HEK293 (cell line): Measurements from ENCODE around the gene TACR3.
"Not testable (repeated sequence)": the region's sequence is repeated elsewhere in the genome, so short reads cannot be mapped to it uniquely, and the experiment has no call there.

Source experiments
- CTCF ChIA-PET: fragments of 350-600 bp; formaldehyde crosslinking; extraction: SDS; loops from one replicate; lab custom pipeline; 2021; ENCODE audit warnings: antibody characterized with exemption; lab: Yijun Ruan, JAX
- POLR2A ChIA-PET: fragments of 300-600 bp; formaldehyde crosslinking; extraction: SDS; loops from one replicate; lab custom pipeline; 2020; ENCODE audit warnings: antibody characterized with exemption, inconsistent platforms; lab: Yijun Ruan, JAX
- H3K27ac ChIP-seq: fragments of 200-500 bp; sonication (Bioruptor generic); 2 replicates; pipeline ENCODE4 v1.5.1; 2014; ENCODE audit warnings: low read depth, low read length, control low read depth, inconsistent platforms; ENCODE audit errors: extremely low read depth
- H3K36me3 ChIP-seq, 2 experiments: fragments of 200-500 bp in 1 of 2; sonication (Bioruptor generic) in 1 of 2; 1 replicate in 1 of 2; 2 replicates in 1 of 2; pipeline ENCODE4 v1.5.1; 2014 to 2017; ENCODE audit warnings: inconsistent platforms in 2 of 2, low read length in 2 of 2; ENCODE audit not compliant: control insufficient read depth in 2 of 2, insufficient read depth in 1 of 2
- H3K4me1 ChIP-seq: fragments of 200-500 bp; sonication (Bioruptor generic); 2 replicates; pipeline ENCODE4 v1.5.1; 2014; ENCODE audit warnings: mild to moderate bottlenecking, low read length, inconsistent platforms; ENCODE audit not compliant: control insufficient read depth, insufficient read depth
- H3K4me3 ChIP-seq: 2 replicates; pipeline ENCODE4 v1.5.1; 2011; ENCODE audit warnings: low read depth, mild to moderate bottlenecking, control low read depth, low read length, moderate library complexity
- H3K9me3 ChIP-seq: fragments of 200-500 bp; sonication (Bioruptor generic); 2 replicates; pipeline ENCODE4 v1.5.1; 2014; ENCODE audit warnings: low read depth, low read length, inconsistent platforms; ENCODE audit not compliant: control insufficient read depth, insufficient read depth
- FEZF1 ChIP-seq: fragments of 450-650 bp; formaldehyde crosslinking; IDR thresholded peaks from 2 replicates; pipeline ENCODE4 v1.5.1; 2016; ENCODE audit warnings: missing biosample characterization, missing genetic modification characterization
- HOXC10 ChIP-seq: sonication (generic); formaldehyde crosslinking; IDR thresholded peaks from 2 replicates; pipeline ENCODE4 v1.8.1; 2023; ENCODE audit warnings: mild to moderate bottlenecking, missing genetic modification reagents
- KLF1 ChIP-seq: fragments of 450-650 bp; formaldehyde crosslinking; IDR thresholded peaks from 2 replicates; pipeline ENCODE4 v1.5.1; 2016; ENCODE audit warnings: missing biosample characterization, missing genetic modification characterization
- KLF10 ChIP-seq: fragments of 450-650 bp; IDR thresholded peaks from 2 replicates; pipeline ENCODE4 v1.5.1; 2018; ENCODE audit warnings: missing biosample characterization, mild to moderate bottlenecking, missing genetic modification characterization
- KLF16 ChIP-seq: fragments of 450-650 bp; formaldehyde crosslinking; IDR thresholded peaks from 2 replicates; pipeline ENCODE4 v1.5.1; 2017; ENCODE audit warnings: missing biosample characterization, missing genetic modification characterization
- PBX3 ChIP-seq: sonication (generic); formaldehyde crosslinking; IDR thresholded peaks from 2 replicates; pipeline ENCODE4 v1.8.1; 2022; ENCODE audit warnings: mild to moderate bottlenecking, moderate library complexity, missing genetic modification reagents
- ZBTB17 ChIP-seq: fragments of 450-650 bp; formaldehyde crosslinking; IDR thresholded peaks from 2 replicates; pipeline ENCODE4 v1.5.1; 2016; ENCODE audit warnings: missing biosample characterization, missing genetic modification characterization
- ZEB2 ChIP-seq: fragments of 450-650 bp; formaldehyde crosslinking; IDR thresholded peaks from 2 replicates; pipeline ENCODE4 v1.5.1; 2016; ENCODE audit warnings: missing biosample characterization, missing genetic modification characterization
- ZFP41 ChIP-seq: fragments of 450-650 bp; formaldehyde crosslinking; IDR thresholded peaks from 2 replicates; pipeline ENCODE4 v1.5.1; 2016; ENCODE audit warnings: missing biosample characterization, missing genetic modification characterization, borderline replicate concordance
- ZFP69B ChIP-seq: fragments of 450-650 bp; formaldehyde crosslinking; IDR thresholded peaks from 2 replicates; pipeline ENCODE4 v1.5.1; 2016; ENCODE audit warnings: missing biosample characterization, missing genetic modification characterization
- ZNF114 ChIP-seq: fragments of 450-650 bp; formaldehyde crosslinking; IDR thresholded peaks from 2 replicates; pipeline ENCODE4 v1.5.0; 2017; ENCODE audit warnings: missing biosample characterization, missing genetic modification characterization
- ZNF138 ChIP-seq: fragments of 450-650 bp; formaldehyde crosslinking; IDR thresholded peaks from 2 replicates; pipeline ENCODE4 v1.5.1; 2016; ENCODE audit warnings: missing biosample characterization, missing genetic modification characterization, borderline replicate concordance
- ZNF140 ChIP-seq: fragments of 450-650 bp; formaldehyde crosslinking; IDR thresholded peaks from 2 replicates; pipeline ENCODE4 v1.5.1; 2016; ENCODE audit warnings: missing biosample characterization, missing genetic modification characterization
- ZNF174 ChIP-seq: fragments of 450-650 bp; formaldehyde crosslinking; IDR thresholded peaks from 2 replicates; pipeline ENCODE4 v1.5.0; 2017; ENCODE audit warnings: missing biosample characterization, mild to moderate bottlenecking, missing genetic modification characterization
- ZNF350 ChIP-seq: fragments of 450-650 bp; formaldehyde crosslinking; IDR thresholded peaks from 2 replicates; pipeline ENCODE4 v1.5.0; 2017; ENCODE audit warnings: missing biosample characterization, mild to moderate bottlenecking, missing genetic modification characterization
- ZNF433 ChIP-seq: fragments of 450-650 bp; formaldehyde crosslinking; IDR thresholded peaks from 2 replicates; pipeline ENCODE4 v1.5.1; 2016; ENCODE audit warnings: missing biosample characterization, missing genetic modification characterization, low read depth
- ZNF514 ChIP-seq: fragments of 450-650 bp; formaldehyde crosslinking; IDR thresholded peaks from 2 replicates; pipeline ENCODE4 v1.5.1; 2016; ENCODE audit warnings: missing biosample characterization, missing genetic modification characterization
- ZNF529 ChIP-seq: fragments of 450-650 bp; formaldehyde crosslinking; IDR thresholded peaks from 2 replicates; pipeline ENCODE4 v1.5.1; 2017; ENCODE audit warnings: missing genetic modification characterization, missing biosample characterization; ENCODE audit not compliant: insufficient replicate concordance
- ZNF549 ChIP-seq: fragments of 450-650 bp; IDR thresholded peaks from 2 replicates; pipeline ENCODE4 v1.5.1; 2018; ENCODE audit warnings: missing biosample characterization, missing genetic modification characterization, mild to moderate bottlenecking, inconsistent platforms, moderate library complexity
- ZNF555 ChIP-seq: fragments of 450-650 bp; formaldehyde crosslinking; conservative IDR thresholded peaks from 2 replicates; pipeline ENCODE4 v1.5.1; 2017; ENCODE audit warnings: missing biosample characterization, mild to moderate bottlenecking, missing genetic modification characterization, inconsistent platforms
- ZNF558 ChIP-seq: fragments of 450-650 bp; formaldehyde crosslinking; IDR thresholded peaks from 2 replicates; pipeline ENCODE4 v1.5.1; 2016; ENCODE audit warnings: missing biosample characterization, missing genetic modification characterization
- ZNF596 ChIP-seq: fragments of 450-650 bp; IDR thresholded peaks from 2 replicates; pipeline ENCODE4 v1.5.0; 2018; ENCODE audit warnings: missing biosample characterization, mild to moderate bottlenecking, missing genetic modification characterization, moderate library complexity
- ZNF660 ChIP-seq: fragments of 450-650 bp; IDR thresholded peaks from 2 replicates; pipeline ENCODE4 v1.5.1; 2018; ENCODE audit warnings: missing biosample characterization, mild to moderate bottlenecking, missing genetic modification characterization
- ZNF747 ChIP-seq: fragments of 450-650 bp; formaldehyde crosslinking; IDR thresholded peaks from 2 replicates; pipeline ENCODE4 v1.5.1; 2016; ENCODE audit warnings: missing biosample characterization, missing genetic modification characterization
- ZNF776 ChIP-seq: fragments of 450-650 bp; formaldehyde crosslinking; IDR thresholded peaks from 2 replicates; pipeline ENCODE4 v1.5.0; 2017; ENCODE audit warnings: missing biosample characterization, missing genetic modification characterization, borderline replicate concordance
- ZNF785 ChIP-seq: fragments of 450-650 bp; formaldehyde crosslinking; IDR thresholded peaks from 2 replicates; pipeline ENCODE4 v1.5.1; 2016; ENCODE audit warnings: missing biosample characterization, missing genetic modification characterization
- ZNF837 ChIP-seq: fragments of 450-650 bp; formaldehyde crosslinking; IDR thresholded peaks from 2 replicates; pipeline ENCODE4 v1.5.1; 2016; ENCODE audit warnings: missing biosample characterization, missing genetic modification characterization
- ZSCAN18 ChIP-seq: fragments of 450-650 bp; formaldehyde crosslinking; IDR thresholded peaks from 2 replicates; pipeline ENCODE4 v1.5.1; 2016; ENCODE audit warnings: missing biosample characterization, missing genetic modification characterization
- ZSCAN4 ChIP-seq: fragments of 450-650 bp; formaldehyde crosslinking; IDR thresholded peaks from 2 replicates; pipeline ENCODE4 v1.5.1; 2017; ENCODE audit warnings: missing biosample characterization, missing genetic modification characterization

TACR3 gene

DNA sequence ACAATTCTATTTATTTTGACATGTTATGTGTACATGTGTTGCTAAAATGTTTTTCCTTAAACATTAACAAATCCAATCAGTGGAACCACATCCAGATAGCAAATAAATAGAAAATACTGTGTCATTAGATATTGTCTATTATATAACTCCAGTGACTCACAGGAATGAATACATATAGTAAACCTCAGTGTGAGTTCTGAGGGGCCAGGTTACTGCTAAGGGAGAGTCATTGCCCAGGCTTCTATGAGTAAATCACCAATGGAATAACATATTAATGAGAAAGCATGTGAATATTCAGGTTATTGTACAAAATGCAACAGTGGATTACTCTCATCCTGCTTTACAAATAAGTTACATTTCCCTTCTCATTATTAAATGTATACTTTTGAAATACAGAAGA, 27.2 kb downstream of the TACR3 start:
- Histone ChIP-seq H3K4me1 (no peaks in the 10 kb centered on the region), H3K27ac (no peak overlapping the region), H3K36me3 (no peaks in the 10 kb centered on the region), H3K4me3 (no peak overlapping the region), H3K9me3 (no peaks in the 10 kb centered on the region)
- CTCF ChIA-PET: no interaction called here
- POLR2A ChIA-PET: no interaction called here
- TF ChIP-seq ZNF596 (tag by site-specific recombination): no peak
- no peak for TF ChIP-seq ZNF555
- TF ChIP-seq ZNF174 (tag by site-specific recombination): no peak
- TF ChIP-seq ZNF350 (tag by site-specific recombination): no peak
- TF ChIP-seq ZNF514: no peak
- TF ChIP-seq ZNF837 (tag by site-specific recombination): no peak
- TF ChIP-seq ZNF549: no peak
- TF ChIP-seq ZNF114 (tag by site-specific recombination): no peak

DNA sequence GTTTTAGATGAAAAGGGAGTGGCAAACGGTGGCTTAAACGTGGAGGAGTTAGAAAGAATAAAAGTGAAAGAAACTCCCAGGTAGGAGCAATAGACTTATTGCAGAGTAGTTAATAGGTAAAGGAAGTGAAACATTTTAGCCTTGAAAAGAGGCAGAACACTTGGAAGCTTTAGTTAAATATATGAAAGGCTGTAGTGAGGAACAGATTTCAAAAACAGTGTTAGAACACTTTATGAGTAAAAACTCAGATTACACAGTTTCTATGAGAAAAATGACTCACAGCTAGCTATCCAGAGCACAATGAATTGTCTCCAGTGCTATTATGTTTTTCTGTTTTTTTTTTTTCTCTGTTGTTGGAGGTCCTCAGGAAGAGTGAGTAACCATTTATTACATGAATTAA, 45.8 kb downstream of the TACR3 start:
- H3K4me3 ChIP-seq: no peak overlapping the region
- POLR2A ChIA-PET: no interaction called here
- TF ChIP-seq ZNF433 (tag by site-specific recombination) (no peak), KLF1 (tag by site-specific recombination) (no peak), ZFP69B (no peak), ZNF776 (tag by site-specific recombination) (no peak), ZBTB17 (tag by site-specific recombination) (no peak), ZNF660 (tag by site-specific recombination) (no peak), KLF16 (no peak), ZNF529 (tag by site-specific recombination) (no peak), FEZF1 (tag by site-specific recombination) (no peak), KLF10 (tag by site-specific recombination) (no peak), ZNF747 (tag by site-specific recombination) (no peak), ZEB2 (tag by site-specific recombination) (no peak), ZNF785 (no peak)
- CTCF ChIA-PET: interaction anchor here (0.6 kb wide), 2 partner anchors 9 to 461 kb away, joined by 5 to 6 read pairs; no protein-coding TSS in a partner anchor
- H3K4me1 ChIP-seq: no peaks in the 10 kb centered on the region
- no peaks in the 10 kb centered on the region for H3K9me3 ChIP-seq
- no peak overlapping the region for H3K27ac ChIP-seq
- no peaks in the 10 kb centered on the region for H3K36me3 ChIP-seq

DNA sequence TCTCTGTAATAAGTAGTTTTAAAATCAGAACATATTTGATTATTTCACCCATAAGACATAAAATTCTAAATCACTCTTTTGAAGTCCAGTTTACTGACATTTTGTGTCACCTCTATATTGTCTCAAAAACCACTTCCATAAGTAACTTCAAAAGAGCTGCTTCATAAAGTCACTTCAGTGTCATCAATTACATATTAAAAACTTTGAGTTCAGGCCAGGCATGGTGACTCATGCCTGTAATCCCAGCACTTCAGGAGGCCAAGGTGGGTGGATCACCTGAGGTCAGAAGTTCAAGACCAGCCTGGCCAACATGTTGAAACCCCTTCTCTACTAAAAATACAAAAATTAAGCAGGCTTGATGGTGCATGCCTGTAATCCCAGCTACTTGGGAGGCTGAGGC, 53.0 kb downstream of the TACR3 start:
- H3K4me1 ChIP-seq, H3K36me3 ChIP-seq, H3K4me3 ChIP-seq, H3K27ac ChIP-seq, CTCF ChIA-PET, H3K9me3 ChIP-seq, POLR2A ChIA-PET: not testable (repeated sequence)

- no peaks in the 10 kb centered on the region for H3K36me3 ChIP-seq
- H3K4me3 ChIP-seq: no peak overlapping the region
- H3K27ac ChIP-seq: no peak overlapping the region
- ChIA-PET CTCF (interaction anchor here (0.6 kb wide), 1 partner anchor 9 kb away, joined by 6 read pairs; no protein-coding TSS in a partner anchor), POLR2A (no interaction called here)
- H3K4me1 ChIP-seq: no peaks in the 10 kb centered on the region
- H3K9me3 ChIP-seq: no peaks in the 10 kb centered on the region
- TF ChIP-seq ZSCAN18 (tag by site-specific recombination) (no peak), ZNF140 (tag by site-specific recombination) (no peak), PBX3 (CRISPR knock-in tag) (no peak), ZNF558 (no peak), ZNF138 (tag by site-specific recombination) (no peak), ZSCAN4 (tag by site-specific recombination) (no peak), ZFP41 (no peak), HOXC10 (no peak)
These were observed 55.2 kb downstream of the TACR3 start for GRCh38 chr4:103664436-103665075.
